Caco-2 (cell line): ENCODE data around the gene RNASE1. TPM values are rescaled to one million over a fixed set of nuclear protein-coding genes. Genes with fewer than 3 reads are reported as not detected.

ENCODE experiments used
- BruUV-seq: library from RNA; stranded (reverse); fragments of 400-500 nt; replicated peaks from 2 replicates; lab custom pipeline; 2021; lab: Mats Ljungman, UMichigan
- CTCF ChIA-PET: fragments of 300-600 bp; sonication (Branson Sonifier 250); formaldehyde crosslinking; loops from one replicate; lab custom pipeline; 2022; ENCODE audit warnings: antibody characterized with exemption; lab: Charles Lee
- POLR2A ChIA-PET: fragments of 300-600 bp; sonication (Branson Sonifier 250); formaldehyde crosslinking; loops from one replicate; lab custom pipeline; 2022; ENCODE audit warnings: antibody characterized with exemption; lab: Charles Lee
- DNase-seq, 2 experiments: peaks; one replicate each; pipeline versions ENCODE4 v3.0.0 to v3.0.0-alpha.2; 2020 to 2022
- H3K27me3 ChIP-seq: replicated peaks from 2 replicates; pipeline ENCODE4 v1.6.0; 2011; ENCODE audit warnings: low read length; ENCODE audit not compliant: control insufficient read depth, insufficient read depth
- H3K36me3 ChIP-seq: 2 replicates; pipeline ENCODE4 v1.5.1; 2011; ENCODE audit warnings: low read length; ENCODE audit not compliant: control insufficient read depth, insufficient read depth
- H3K4me1 ChIP-seq: fragments of 250-450 bp; sonication (Bioruptor Pico); 2 replicates; pipeline ENCODE4 v1.5.1; 2020; ENCODE audit warnings: mild to moderate bottlenecking
- H3K4me3 ChIP-seq: 2 replicates; pipeline ENCODE4 v1.5.1; 2011; ENCODE audit warnings: low read depth, mild to moderate bottlenecking, control low read depth, low read length
- H3K9me3 ChIP-seq: fragments of 250-450 bp; sonication (Bioruptor Pico); 2 replicates; pipeline ENCODE4 v1.5.1; 2020; ENCODE audit warnings: mild to moderate bottlenecking, moderate library complexity
- H3K27ac Mint-ChIP-seq: one replicate; pipeline ENCODE4 v1.8.0; 2022; ENCODE audit warnings: mixed read lengths; ENCODE audit not compliant: unreplicated experiment
- H3K27me3 Mint-ChIP-seq: one replicate; pipeline ENCODE4 v1.8.0; 2022; ENCODE audit warnings: mixed read lengths; ENCODE audit not compliant: insufficient read depth, unreplicated experiment
- H3K36me3 Mint-ChIP-seq: one replicate; pipeline ENCODE4 v1.8.0; 2022; ENCODE audit warnings: mild to moderate bottlenecking, mixed read lengths; ENCODE audit not compliant: insufficient read depth, unreplicated experiment
- H3K4me1 Mint-ChIP-seq: one replicate; pipeline ENCODE4 v1.8.0; 2022; ENCODE audit warnings: low read depth, mixed read lengths; ENCODE audit not compliant: unreplicated experiment
- H3K4me3 Mint-ChIP-seq: one replicate; pipeline ENCODE4 v1.8.0; 2022; ENCODE audit warnings: mild to moderate bottlenecking, moderate library complexity, mixed read lengths; ENCODE audit not compliant: unreplicated experiment
- H3K9me3 Mint-ChIP-seq: one replicate; pipeline ENCODE4 v1.8.0; 2022; ENCODE audit warnings: mixed read lengths; ENCODE audit not compliant: unreplicated experiment
- intact Hi-C: fragments of 100-400 bp; cut with micrococcal nuclease; formaldehyde crosslinking; loops from one replicate; pipeline ENCODE4 v1.10.0; 2022; ENCODE audit not compliant: unreplicated experiment
- total RNA-seq: library from RNA; stranded (reverse); gene quantifications from 2 replicates; pipeline ENCODE4 v1.2.3, GENCODE V29; 2022
- TF ChIP-seq, protein P1 (sequence below), 2 experiments: fragments of 200-600 bp in 1 of 2; IDR thresholded peaks; 1 replicate in 1 of 2; 2 replicates in 1 of 2; pipeline versions ENCODE4 v1.5.1 to v1.8.0; 2011 to 2022; ENCODE audit warnings: antibody characterized with exemption in 1 of 2, control low read depth in 1 of 2, inconsistent platforms in 1 of 2, low read depth in 1 of 2, low read length in 1 of 2, mild to moderate bottlenecking in 1 of 2, moderate library complexity in 1 of 2; ENCODE audit not compliant: insufficient read depth in 1 of 2, severe bottlenecking in 1 of 2, unreplicated experiment in 1 of 2

Gene RNASE1
- total RNA-seq, 1 experiment from 2014 or later = 1.5 TPM

DNA sequence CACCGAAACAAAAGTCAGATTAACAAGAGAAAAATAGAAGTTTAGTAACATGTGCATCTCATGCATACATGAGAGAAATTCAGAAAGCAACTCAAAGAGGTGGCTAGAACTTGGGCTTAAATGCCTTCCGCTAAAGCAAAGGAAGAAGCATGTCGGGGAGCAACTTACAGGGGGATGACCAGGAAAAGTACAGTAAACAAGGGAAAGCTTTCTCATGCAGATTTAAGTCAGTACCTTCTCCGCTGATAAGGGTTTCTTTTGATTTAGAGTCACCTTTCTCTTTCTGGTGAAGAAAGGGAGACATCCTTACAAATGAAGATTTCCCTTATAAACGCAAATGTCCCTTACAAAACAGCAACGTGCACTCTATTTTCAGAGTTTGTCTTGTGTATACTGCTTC, 27.6 kb downstream of the RNASE1 start:
- H3K27ac Mint-ChIP-seq = no peak overlapping the region
- intact Hi-C loops = no loop called here

DNA sequence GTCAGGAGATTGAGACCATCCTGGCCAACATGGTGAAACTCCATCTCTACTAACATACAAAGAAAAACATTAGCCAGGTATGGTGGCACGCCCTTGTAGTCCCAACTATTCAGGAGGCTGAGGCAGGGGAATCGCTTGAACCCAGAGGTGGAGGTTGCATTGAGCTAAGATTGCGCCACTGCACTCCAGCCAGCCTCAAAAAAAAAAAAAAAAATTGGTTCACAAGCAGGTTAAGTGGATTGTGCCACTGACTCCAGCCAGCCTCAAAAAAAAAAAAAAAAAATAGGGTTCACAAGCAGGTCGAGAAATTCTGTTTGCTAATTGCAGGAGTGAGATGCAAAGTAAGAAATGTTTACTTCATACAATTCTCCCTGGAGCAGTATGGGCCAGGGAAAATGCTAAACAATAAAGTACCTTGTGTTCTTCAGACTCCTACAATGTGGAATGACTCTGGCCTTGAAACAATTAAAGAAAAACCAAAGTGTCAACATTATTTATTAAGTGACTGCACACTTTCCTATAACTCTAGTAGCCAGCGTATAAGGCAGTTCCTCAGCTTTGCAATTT, 28.3 kb downstream of the RNASE1 start:
- CTCF ChIA-PET = no interaction called here
- H3K4me3 Mint-ChIP-seq = no peak overlapping the region

More for the DNA sequence above, 27.6 kb downstream of the RNASE1 start:
- Histone ChIP-seq H3K27me3 (no peaks in the 10 kb centered on the region), H3K4me1 (no peaks in the 10 kb centered on the region), H3K36me3 (no peaks in the 10 kb centered on the region), H3K4me3 (no peak overlapping the region), H3K9me3 (0 out of 2 replicates have a peak, but pooled peaks cover 7% of the 10 kb centered on the region)
- no TSS peak for BruUV-seq
- TF ChIP-seq, protein P1, sequence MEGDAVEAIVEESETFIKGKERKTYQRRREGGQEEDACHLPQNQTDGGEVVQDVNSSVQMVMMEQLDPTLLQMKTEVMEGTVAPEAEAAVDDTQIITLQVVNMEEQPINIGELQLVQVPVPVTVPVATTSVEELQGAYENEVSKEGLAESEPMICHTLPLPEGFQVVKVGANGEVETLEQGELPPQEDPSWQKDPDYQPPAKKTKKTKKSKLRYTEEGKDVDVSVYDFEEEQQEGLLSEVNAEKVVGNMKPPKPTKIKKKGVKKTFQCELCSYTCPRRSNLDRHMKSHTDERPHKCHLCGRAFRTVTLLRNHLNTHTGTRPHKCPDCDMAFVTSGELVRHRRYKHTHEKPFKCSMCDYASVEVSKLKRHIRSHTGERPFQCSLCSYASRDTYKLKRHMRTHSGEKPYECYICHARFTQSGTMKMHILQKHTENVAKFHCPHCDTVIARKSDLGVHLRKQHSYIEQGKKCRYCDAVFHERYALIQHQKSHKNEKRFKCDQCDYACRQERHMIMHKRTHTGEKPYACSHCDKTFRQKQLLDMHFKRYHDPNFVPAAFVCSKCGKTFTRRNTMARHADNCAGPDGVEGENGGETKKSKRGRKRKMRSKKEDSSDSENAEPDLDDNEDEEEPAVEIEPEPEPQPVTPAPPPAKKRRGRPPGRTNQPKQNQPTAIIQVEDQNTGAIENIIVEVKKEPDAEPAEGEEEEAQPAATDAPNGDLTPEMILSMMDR (IDR thresholded peaks at IDR 0.05; ENCODE audit: insufficient read depth in 1 of 2, low read depth in 1 of 2, low read length in 1 of 2, severe bottlenecking in 1 of 2, unreplicated experiment in 1 of 2) = no peak
- H3K9me3 Mint-ChIP-seq = no peaks in the 10 kb centered on the region
- ChIA-PET CTCF (interaction anchor here (1.5 kb wide), 1 partner anchor 17 kb away, joined by 3 read pairs; no protein-coding TSS in a partner anchor), POLR2A (no interaction called here)
- H3K4me1 Mint-ChIP-seq = no peaks in the 10 kb centered on the region
- DNase-seq = no peak
- H3K27me3 Mint-ChIP-seq = no peaks in the 10 kb centered on the region
- no peak overlapping the region for H3K4me3 Mint-ChIP-seq
- H3K36me3 Mint-ChIP-seq = no peaks in the 10 kb centered on the region

DNA sequence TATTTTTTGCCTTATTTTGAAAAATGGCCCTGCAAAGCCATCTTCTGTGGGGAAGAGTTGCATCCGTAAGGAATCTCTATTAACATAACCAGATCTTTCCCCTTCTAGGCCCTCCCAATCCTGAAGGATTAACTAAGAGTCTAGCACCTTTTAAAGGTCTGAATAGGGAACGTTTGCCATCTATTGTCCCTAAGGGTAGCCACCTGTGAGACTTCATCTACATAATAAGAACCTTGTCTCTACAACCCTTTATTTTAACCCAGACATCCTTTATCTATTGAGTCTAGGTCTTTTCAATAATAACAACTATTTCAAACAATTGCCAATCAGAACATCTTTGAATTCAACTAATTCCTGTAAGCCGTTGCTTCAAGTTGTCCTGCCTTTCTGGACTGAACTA, 30.0 kb downstream of the RNASE1 start:
- TF ChIP-seq, protein P1 (IDR thresholded peaks at IDR 0.05; ENCODE audit: insufficient read depth in 1 of 2, low read depth in 1 of 2, low read length in 1 of 2, severe bottlenecking in 1 of 2, unreplicated experiment in 1 of 2) = no peak
- Histone ChIP-seq H3K36me3 (no peaks in the 10 kb centered on the region), H3K4me1 (peaks cover 5% of the 10 kb centered on the region; the same call in 1 of the 2 replicates), H3K9me3 (0 out of 2 replicates have a peak, but pooled peaks cover 7% of the 10 kb centered on the region), H3K4me3 (no peak overlapping the region), H3K27me3 (no peaks in the 10 kb centered on the region)
- ChIA-PET POLR2A (no interaction called here), CTCF (interaction anchor here (0.7 kb wide), 1 partner anchor 264 kb away, joined by 5 read pairs; no protein-coding TSS in a partner anchor)
- no peaks in the 10 kb centered on the region for H3K4me1 Mint-ChIP-seq
- H3K36me3 Mint-ChIP-seq = no peaks in the 10 kb centered on the region
- H3K9me3 Mint-ChIP-seq = no peaks in the 10 kb centered on the region
- H3K27ac Mint-ChIP-seq = no peak overlapping the region
- no peaks in the 10 kb centered on the region for H3K27me3 Mint-ChIP-seq
- no TSS peak for BruUV-seq
- DNase-seq = no peak
- H3K4me3 Mint-ChIP-seq = no peak overlapping the region
- intact Hi-C loops = no loop called here

More for the DNA sequence above, 28.3 kb downstream of the RNASE1 start:
- Histone ChIP-seq H3K4me3 (no peak overlapping the region), H3K4me1 (no peaks in the 10 kb centered on the region), H3K36me3 (no peaks in the 10 kb centered on the region), H3K9me3 (0 out of 2 replicates have a peak, but pooled peaks cover 7% of the 10 kb centered on the region), H3K27me3 (no peaks in the 10 kb centered on the region)
- H3K27ac Mint-ChIP-seq = no peak overlapping the region
- POLR2A ChIA-PET = no interaction called here
- no peaks in the 10 kb centered on the region for H3K27me3 Mint-ChIP-seq
- intact Hi-C loops = no loop called here
- no TSS peak for BruUV-seq
- no peaks in the 10 kb centered on the region for H3K4me1 Mint-ChIP-seq
- TF ChIP-seq, protein P1 (IDR thresholded peaks at IDR 0.05; ENCODE audit: insufficient read depth in 1 of 2, low read depth in 1 of 2, low read length in 1 of 2, severe bottlenecking in 1 of 2, unreplicated experiment in 1 of 2) = no peak
- no peaks in the 10 kb centered on the region for H3K36me3 Mint-ChIP-seq
- H3K9me3 Mint-ChIP-seq = no peaks in the 10 kb centered on the region
- no peak for DNase-seq
